Mesenchymal stem cell (in vitro differentiated cells and primary cell): ENCODE data around the gene LRRTM1.

Experiments used
- DNase-seq: peaks from one replicate; pipeline ENCODE4 v3.0.0-alpha.2; 2013
- H2AFZ ChIP-seq: one replicate; pipeline ENCODE4 v1.6.1; 2013; ENCODE audit warnings: low read depth, mild to moderate bottlenecking, control low read depth, inconsistent platforms, low read length, moderate library complexity
- H2AK5ac ChIP-seq: 2 replicates; pipeline ENCODE4 v1.6.1; 2013; ENCODE audit warnings: low read length, moderate library complexity, mild to moderate bottlenecking, inconsistent platforms; ENCODE audit not compliant: severe bottlenecking
- H2BK120ac ChIP-seq: one replicate; pipeline ENCODE4 v1.6.1; 2013; ENCODE audit warnings: low read depth, mild to moderate bottlenecking, inconsistent platforms, low read length, moderate library complexity
- H2BK12ac ChIP-seq, 2 experiments: one replicate each; pipeline ENCODE4 v1.6.1; 2013; ENCODE audit warnings: inconsistent platforms in 2 of 2, low read length in 2 of 2, mild to moderate bottlenecking in 2 of 2, moderate library complexity in 2 of 2, control low read depth in 1 of 2
- H2BK15ac ChIP-seq: one replicate; pipeline ENCODE4 v1.6.1; 2013; ENCODE audit warnings: mild to moderate bottlenecking, low read depth, inconsistent platforms; ENCODE audit not compliant: poor library complexity, severe bottlenecking
- H2BK5ac ChIP-seq: 2 replicates; pipeline ENCODE4 v1.6.1; 2013; ENCODE audit warnings: low read depth, mild to moderate bottlenecking, low read length, control low read depth, inconsistent platforms; ENCODE audit not compliant: poor library complexity, severe bottlenecking
- H3K14ac ChIP-seq, 2 experiments: one replicate each; pipeline ENCODE4 v1.6.1; 2013; ENCODE audit warnings: inconsistent platforms in 2 of 2, low read length in 2 of 2, control low read depth in 1 of 2, mild to moderate bottlenecking in 1 of 2, moderate library complexity in 1 of 2
- H3K18ac ChIP-seq, 2 experiments: one replicate each; pipeline ENCODE4 v1.6.1; 2013; ENCODE audit warnings: inconsistent platforms in 2 of 2, low read length in 2 of 2, control low read depth in 1 of 2, low read depth in 1 of 2, mild to moderate bottlenecking in 1 of 2
- H3K23ac ChIP-seq, 2 experiments: one replicate each; pipeline ENCODE4 v1.6.1; 2013; ENCODE audit warnings: inconsistent platforms in 2 of 2, low read length in 2 of 2, mild to moderate bottlenecking in 2 of 2, moderate library complexity in 2 of 2, control low read depth in 1 of 2
- H3K27ac ChIP-seq: 2 replicates; pipeline ENCODE4 v1.5.1; 2013; ENCODE audit warnings: mild to moderate bottlenecking, moderate library complexity, low read length, control low read depth, inconsistent platforms; ENCODE audit not compliant: poor library complexity, severe bottlenecking
- H3K27me3 ChIP-seq, 2 experiments: 2 replicates each; pipeline versions ENCODE4 v1.6.1 to v1.7.0; 2013; ENCODE audit warnings: low read length in 2 of 2, mild to moderate bottlenecking in 2 of 2, moderate library complexity in 2 of 2, control low read depth in 1 of 2, inconsistent platforms in 1 of 2; ENCODE audit not compliant: control insufficient read depth in 1 of 2, insufficient read depth in 1 of 2
- H3K36me3 ChIP-seq, 2 experiments: 2 replicates each; pipeline versions ENCODE4 v1.6.1 to v1.7.0; 2013; ENCODE audit warnings: low read length in 2 of 2, control low read depth in 1 of 2, inconsistent platforms in 1 of 2, low read depth in 1 of 2, mild to moderate bottlenecking in 1 of 2; ENCODE audit not compliant: insufficient read depth in 2 of 2, control insufficient read depth in 1 of 2
- H3K4ac ChIP-seq, 2 experiments: one replicate each; pipeline ENCODE4 v1.6.1; 2013; ENCODE audit warnings: inconsistent platforms in 2 of 2, low read length in 2 of 2, mild to moderate bottlenecking in 2 of 2, moderate library complexity in 2 of 2, control low read depth in 1 of 2, low read depth in 1 of 2
- H3K4me1 ChIP-seq: 2 replicates; pipeline ENCODE4 v1.6.1; 2013; ENCODE audit warnings: low read depth, low read length, control low read depth; ENCODE audit not compliant: control insufficient read depth, insufficient read depth
- H3K4me2 ChIP-seq: 2 replicates; pipeline ENCODE4 v1.6.1; 2013; ENCODE audit warnings: low read length, mild to moderate bottlenecking, inconsistent platforms; ENCODE audit not compliant: poor library complexity, severe bottlenecking
- H3K4me3 ChIP-seq, 2 experiments: 2 replicates each; pipeline versions ENCODE4 v1.5.1 to v1.7.0; 2013; ENCODE audit warnings: low read length in 2 of 2, mild to moderate bottlenecking in 2 of 2, control low read depth in 1 of 2, low read depth in 1 of 2; ENCODE audit not compliant: insufficient read depth in 1 of 2
- H3K79me1 ChIP-seq: replicated peaks from 2 replicates; pipeline ENCODE4 v1.6.1; 2013; ENCODE audit warnings: mild to moderate bottlenecking, control low read depth, low read length, inconsistent platforms; ENCODE audit not compliant: poor library complexity, severe bottlenecking
- H3K9ac ChIP-seq: 2 replicates; pipeline ENCODE4 v1.7.0; 2013; ENCODE audit warnings: mild to moderate bottlenecking, low read length, moderate library complexity
- H3K9me3 ChIP-seq: 2 replicates; pipeline ENCODE4 v1.7.0; 2013; ENCODE audit warnings: mild to moderate bottlenecking, low read length; ENCODE audit not compliant: control insufficient read depth
- H4K8ac ChIP-seq: one replicate; pipeline ENCODE4 v1.6.1; 2013; ENCODE audit warnings: inconsistent platforms, mild to moderate bottlenecking, low read length, moderate library complexity
- H4K91ac ChIP-seq: one replicate; pipeline ENCODE4 v1.6.1; 2013; ENCODE audit warnings: mild to moderate bottlenecking, low read length, inconsistent platforms
- WGBS: methylation state at CpG from one replicate; pipeline ENCODE4 v1.1.7; 2013; ENCODE audit warnings: mixed read lengths; 5-methylcytosine and 5-hydroxymethylcytosine counted together

The LRRTM1 gene

GRCh38 chr2:80340022-80340421 is 35.5 kb upstream of the LRRTM1 start:
- H3K4me3 ChIP-seq = no peak overlapping the region
- no peak overlapping the region for H4K91ac ChIP-seq
- no peak overlapping the region for H3K23ac ChIP-seq
- H3K4ac ChIP-seq = no peak overlapping the region
- 91% methylated on average over 3 of the region's 3 CpGs for WGBS
- no peaks in the 10 kb centered on the region for H3K36me3 ChIP-seq
- H2AK5ac ChIP-seq = no peak overlapping the region
- H2BK5ac ChIP-seq = no peak overlapping the region
- H2AFZ ChIP-seq = no peak overlapping the region
- DNase-seq = no peak
- no peak overlapping the region for H3K27ac ChIP-seq
- no peaks in the 10 kb centered on the region for H3K4me1 ChIP-seq
- H3K9me3 ChIP-seq = no peaks in the 10 kb centered on the region
- no peak overlapping the region for H2BK15ac ChIP-seq
- H2BK12ac ChIP-seq = no peak overlapping the region
- no peak overlapping the region for H3K4me2 ChIP-seq
- H3K27me3 ChIP-seq = no peaks in the 10 kb centered on the region
- no peak overlapping the region for H3K9ac ChIP-seq
- no peak overlapping the region for H2BK120ac ChIP-seq
- no peaks in the 10 kb centered on the region for H3K79me1 ChIP-seq
- no peak overlapping the region for H4K8ac ChIP-seq
- no peak overlapping the region for H3K18ac ChIP-seq
- H3K14ac ChIP-seq = no peak overlapping the region

- Histone ChIP-seq H2AFZ (no peak overlapping the region), H3K14ac (no peak overlapping the region), H3K4ac (no peak overlapping the region), H3K9ac (no peak overlapping the region), H4K8ac (no peak overlapping the region), H3K4me2 (no peak overlapping the region), H3K79me1 (no peaks in the 10 kb centered on the region), H3K4me1 (no peaks in the 10 kb centered on the region), H2BK12ac (no peak overlapping the region), H3K4me3 (no peak overlapping the region), H3K36me3 (no peaks in the 10 kb centered on the region), H3K23ac (no peak overlapping the region), H2BK15ac (no peak overlapping the region), H2AK5ac (no peak overlapping the region), H3K9me3 (no peaks in the 10 kb centered on the region), H3K18ac (no peak overlapping the region), H2BK120ac (no peak overlapping the region), H3K27ac (no peak overlapping the region), H4K91ac (no peak overlapping the region), H2BK5ac (no peak overlapping the region), H3K27me3 (no peaks in the 10 kb centered on the region)
- DNase-seq = no peak
- no CpG with 5 or more reads among the region's 2 CpGs for WGBS
These were observed 34.2 kb upstream of the LRRTM1 start for GRCh38 chr2:80338794-80339193.

- no peak overlapping the region for H3K27ac ChIP-seq
- H3K4me1 ChIP-seq = no peaks in the 10 kb centered on the region
- no peak overlapping the region for H2BK120ac ChIP-seq
- H3K4me3 ChIP-seq = no peak overlapping the region
- H3K4me2 ChIP-seq = no peak overlapping the region
- H2BK12ac ChIP-seq = no peak overlapping the region
- H3K9ac ChIP-seq = no peak overlapping the region
- H3K18ac ChIP-seq = no peak overlapping the region
- no peak overlapping the region for H4K8ac ChIP-seq
- no peaks in the 10 kb centered on the region for H3K9me3 ChIP-seq
- H2AK5ac ChIP-seq = no peak overlapping the region
- H3K27me3 ChIP-seq = no peaks in the 10 kb centered on the region
- no peak overlapping the region for H2BK5ac ChIP-seq
- H4K91ac ChIP-seq = no peak overlapping the region
- H3K4ac ChIP-seq = no peak overlapping the region
- no peak overlapping the region for H2BK15ac ChIP-seq
- WGBS = 100% methylated on average over 1 of the region's 1 CpG
- no peaks in the 10 kb centered on the region for H3K36me3 ChIP-seq
- H3K14ac ChIP-seq = no peak overlapping the region
- H3K79me1 ChIP-seq = no peaks in the 10 kb centered on the region
- DNase-seq = no peak
- no peak overlapping the region for H3K23ac ChIP-seq
- H2AFZ ChIP-seq = no peak overlapping the region
These were observed 30.9 kb upstream of the LRRTM1 start for GRCh38 chr2:80335411-80335810.

GRCh38 chr2:80333886-80334285 is 29.3 kb upstream of the LRRTM1 start:
- Histone ChIP-seq H3K14ac (no peak overlapping the region), H2AFZ (no peak overlapping the region), H4K91ac (no peak overlapping the region), H3K18ac (no peak overlapping the region), H2BK12ac (no peak overlapping the region), H2AK5ac (no peak overlapping the region), H3K4me1 (no peaks in the 10 kb centered on the region), H3K27ac (no peak overlapping the region), H3K4me3 (no peak overlapping the region), H3K9ac (no peak overlapping the region), H4K8ac (no peak overlapping the region), H3K36me3 (no peaks in the 10 kb centered on the region), H2BK120ac (no peak overlapping the region), H3K79me1 (no peaks in the 10 kb centered on the region), H3K4ac (no peak overlapping the region), H2BK5ac (no peak overlapping the region), H3K9me3 (no peaks in the 10 kb centered on the region), H3K27me3 (no peaks in the 10 kb centered on the region), H3K4me2 (no peak overlapping the region), H3K23ac (no peak overlapping the region), H2BK15ac (no peak overlapping the region)
- no peak for DNase-seq
- 94% methylated on average over 5 of the region's 5 CpGs for WGBS
